ENCODE results near the gene OBSCN.

OBSCN gene

GRCh38 chr1:228289239-228289849 is 81.5 kb downstream of the OBSCN start:
- DNase-seq (ENCODE audit: low spot score) = no peak

- no peak for DNase-seq (ENCODE audit: low spot score)
Observed at GRCh38 chr1:228289996-228290881, 82.4 kb downstream of the OBSCN start.

DNA sequence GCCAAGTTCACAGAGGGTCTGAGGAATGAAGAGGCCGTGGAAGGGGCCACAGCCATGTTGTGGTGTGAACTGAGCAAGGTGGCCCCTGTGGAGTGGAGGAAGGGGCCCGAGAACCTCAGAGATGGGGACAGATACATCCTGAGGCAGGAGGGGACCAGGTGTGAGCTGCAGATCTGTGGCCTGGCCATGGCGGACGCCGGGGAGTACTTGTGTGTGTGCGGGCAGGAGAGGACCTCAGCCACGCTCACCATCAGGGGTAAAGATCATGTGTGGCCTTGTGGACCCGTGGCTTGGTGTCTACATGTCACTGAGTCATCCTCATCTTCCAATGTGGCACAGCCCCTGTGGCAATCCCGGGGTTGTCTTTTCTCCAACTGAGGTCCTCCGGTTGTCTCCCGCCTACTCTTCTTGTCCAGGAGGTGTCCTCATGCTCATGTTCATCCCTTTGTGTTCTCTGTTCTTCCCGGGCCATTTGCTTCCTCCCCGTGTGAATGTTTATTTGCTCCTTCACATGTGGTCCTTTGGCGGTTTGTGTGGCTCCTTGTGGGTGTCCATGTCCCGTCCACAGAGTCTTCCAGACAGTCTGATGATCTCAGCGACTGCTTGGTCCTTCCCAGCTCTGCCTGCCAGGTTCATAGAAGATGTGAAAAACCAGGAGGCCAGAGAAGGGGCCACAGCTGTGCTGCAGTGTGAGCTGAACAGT is 84.2 kb downstream of the OBSCN start:
- DNase-seq (ENCODE audit: low spot score) = no peak

DNA sequence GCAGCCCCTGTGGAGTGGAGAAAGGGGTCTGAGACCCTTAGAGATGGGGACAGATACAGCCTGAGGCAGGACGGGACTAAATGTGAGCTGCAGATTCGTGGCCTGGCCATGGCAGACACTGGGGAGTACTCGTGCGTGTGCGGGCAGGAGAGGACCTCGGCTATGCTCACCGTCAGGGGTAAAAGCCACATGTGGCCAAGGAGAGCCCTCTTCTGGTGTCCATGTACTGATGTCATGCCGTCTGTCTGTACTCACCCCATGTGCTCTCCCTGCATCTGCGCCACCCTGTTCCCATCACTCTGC is 84.7 kb downstream of the OBSCN start:
- DNase-seq (ENCODE audit: low spot score) = no peak

DNA sequence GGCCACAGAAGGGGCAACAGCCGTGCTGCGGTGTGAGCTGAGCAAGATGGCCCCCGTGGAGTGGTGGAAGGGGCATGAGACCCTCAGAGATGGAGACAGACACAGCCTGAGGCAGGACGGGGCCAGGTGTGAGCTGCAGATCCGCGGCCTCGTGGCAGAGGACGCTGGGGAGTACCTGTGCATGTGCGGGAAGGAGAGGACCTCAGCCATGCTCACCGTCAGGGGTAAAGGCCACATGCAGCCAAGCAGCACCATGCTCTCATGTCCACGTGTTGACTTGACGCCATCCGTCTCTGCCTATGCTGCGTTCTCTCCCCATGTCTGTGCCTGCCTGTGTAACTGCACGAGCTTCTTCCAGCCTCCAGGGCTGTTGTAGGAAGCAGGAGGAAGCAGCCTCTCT is 85.5 kb downstream of the OBSCN start:
- no peak for DNase-seq (ENCODE audit: low spot score)

DNA sequence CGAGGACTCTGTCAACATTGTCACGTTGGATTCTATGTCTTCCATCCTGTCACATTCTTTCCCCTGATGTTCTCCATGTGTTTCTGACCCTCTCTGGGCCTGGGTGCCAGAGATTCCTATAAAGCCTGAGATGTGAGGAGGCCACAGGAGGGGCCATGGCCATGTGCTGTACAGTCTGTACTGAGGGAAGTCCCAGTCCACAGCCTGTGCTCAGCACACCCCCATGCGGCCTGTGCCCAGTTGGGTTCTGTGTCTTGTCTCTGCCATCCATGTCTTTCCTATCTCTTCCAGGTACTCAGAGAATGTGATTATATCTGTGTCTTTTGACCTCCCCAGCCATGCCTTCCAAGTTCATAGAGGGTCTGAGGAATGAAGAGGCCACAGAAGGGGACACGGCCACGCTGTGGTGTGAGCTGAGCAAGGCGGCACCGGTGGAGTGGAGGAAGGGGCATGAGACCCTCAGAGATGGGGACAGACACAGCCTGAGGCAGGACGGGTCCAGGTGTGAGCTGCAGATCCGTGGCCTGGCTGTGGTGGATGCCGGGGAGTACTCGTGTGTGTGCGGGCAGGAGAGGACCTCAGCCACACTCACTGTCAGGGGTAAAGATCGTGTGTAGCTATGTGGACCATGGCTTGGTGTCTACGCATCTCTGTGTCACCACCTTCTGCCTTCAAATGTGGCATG is 86.1 kb downstream of the OBSCN start:
- DNase-seq (ENCODE audit: low spot score) = no peak

- DNase-seq (ENCODE audit: low spot score) = no peak
Observed at GRCh38 chr1:228294717-228295116, 86.9 kb downstream of the OBSCN start.

DNA sequence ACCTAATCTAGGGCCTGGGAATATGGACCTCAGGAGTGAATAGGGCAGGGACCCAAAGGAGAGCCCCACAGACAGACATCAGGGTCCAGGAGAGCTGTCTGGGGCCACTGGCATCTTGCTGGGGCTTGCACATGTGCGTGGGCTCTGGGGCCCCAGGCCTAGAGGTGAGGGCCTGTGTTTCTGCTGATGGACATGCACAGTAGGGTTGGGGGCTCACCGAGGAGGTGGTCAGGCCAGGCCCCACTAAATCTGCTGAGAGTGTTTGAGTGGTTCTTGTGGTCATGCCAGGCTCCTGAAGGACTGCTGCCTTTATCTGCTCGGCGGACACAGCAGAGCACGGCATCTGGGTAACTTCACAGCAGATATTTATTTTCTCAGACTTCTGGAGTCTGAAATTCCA is 87.4 kb downstream of the OBSCN start:
- no peak for DNase-seq (ENCODE audit: low spot score)

GRCh38 chr1:228295981-228296380 is 88.1 kb downstream of the OBSCN start:
- DNase-seq (ENCODE audit: low spot score) = no peak

DNA sequence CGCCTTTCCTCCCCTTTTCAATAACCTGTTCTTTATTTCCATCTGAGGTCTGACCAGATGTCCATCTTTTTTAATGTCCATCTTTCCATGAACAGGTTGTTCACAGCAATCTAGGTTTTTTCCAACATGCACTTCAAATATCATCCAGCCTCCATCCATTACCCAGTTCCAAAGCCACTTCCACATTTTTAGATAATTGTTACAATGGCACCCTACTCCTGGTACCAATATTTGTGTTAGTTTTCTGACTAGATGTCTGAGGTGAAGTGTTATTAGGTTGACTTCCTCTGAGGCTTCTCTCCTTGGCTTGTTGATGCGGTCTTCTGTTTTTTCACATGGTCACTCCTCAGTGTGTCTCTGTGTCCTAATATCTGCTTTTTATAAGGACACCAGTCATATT is 89.4 kb downstream of the OBSCN start:
- no peak for DNase-seq (ENCODE audit: low spot score)

GRCh38 chr1:228297822-228298221 is 90.0 kb downstream of the OBSCN start:
- DNase-seq (ENCODE audit: low spot score) = no peak

- DNase-seq (ENCODE audit: low spot score) = no peak
Observed at GRCh38 chr1:228298471-228298870, 90.6 kb downstream of the OBSCN start.

- no peak for DNase-seq (ENCODE audit: low spot score)
Observed at GRCh38 chr1:228299211-228299610, 91.4 kb downstream of the OBSCN start.

DNA sequence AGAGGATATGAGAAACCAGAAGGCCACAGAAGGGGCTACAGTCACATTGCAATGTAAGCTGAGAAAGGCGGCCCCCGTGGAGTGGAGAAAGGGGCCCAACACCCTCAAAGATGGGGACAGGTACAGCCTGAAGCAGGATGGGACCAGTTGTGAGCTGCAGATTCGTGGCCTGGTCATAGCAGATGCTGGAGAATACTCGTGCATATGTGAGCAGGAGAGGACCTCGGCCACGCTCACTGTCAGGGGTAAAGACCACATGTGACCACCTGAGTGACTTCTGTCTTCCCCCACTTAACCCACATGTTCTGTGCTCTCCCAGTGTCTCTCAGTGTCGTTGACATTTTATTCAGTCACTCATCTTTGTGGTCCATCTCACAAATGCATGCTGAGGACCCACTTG is 92.1 kb downstream of the OBSCN start:
- no peak for DNase-seq (ENCODE audit: low spot score)

DNA sequence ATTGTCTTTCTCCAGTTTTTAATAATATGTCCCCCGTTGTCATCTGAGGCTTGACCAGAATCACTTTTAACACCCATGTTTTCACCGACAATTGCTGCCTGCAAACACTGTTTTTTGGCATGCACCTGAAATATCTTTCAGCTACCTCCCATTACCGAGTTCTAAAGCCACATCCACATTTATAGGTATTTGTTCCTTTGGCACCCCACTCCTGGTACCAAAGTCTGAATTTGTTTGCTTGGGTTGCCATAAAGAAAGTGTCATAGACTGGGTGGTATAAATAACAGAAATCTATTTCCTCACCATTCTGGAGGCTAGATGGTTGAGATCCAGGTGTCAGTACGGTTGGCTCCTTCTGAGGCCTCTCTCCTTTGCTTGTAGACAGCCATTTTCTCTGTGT is 94.2 kb downstream of the OBSCN start:
- no peak for DNase-seq (ENCODE audit: low spot score)

DNA sequence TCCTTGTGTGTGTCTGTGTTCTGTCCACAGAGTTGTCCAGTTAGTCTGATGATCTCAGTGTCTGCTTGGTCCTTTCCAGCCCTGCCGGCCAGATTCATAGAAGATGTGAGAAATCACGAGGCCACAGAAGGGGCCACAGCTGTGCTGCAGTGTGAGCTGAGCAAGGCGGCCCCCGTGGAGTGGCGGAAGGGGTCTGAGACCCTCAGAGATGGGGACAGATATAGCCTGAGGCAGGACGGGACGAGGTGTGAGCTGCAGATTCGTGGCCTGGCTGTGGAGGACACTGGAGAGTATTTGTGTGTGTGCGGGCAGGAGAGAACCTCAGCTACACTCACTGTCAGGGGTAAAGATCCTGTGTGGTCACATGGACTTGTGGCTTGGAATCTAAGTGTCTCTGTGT is 95.8 kb downstream of the OBSCN start:
- DNase-seq (ENCODE audit: low spot score) = no peak

DNA sequence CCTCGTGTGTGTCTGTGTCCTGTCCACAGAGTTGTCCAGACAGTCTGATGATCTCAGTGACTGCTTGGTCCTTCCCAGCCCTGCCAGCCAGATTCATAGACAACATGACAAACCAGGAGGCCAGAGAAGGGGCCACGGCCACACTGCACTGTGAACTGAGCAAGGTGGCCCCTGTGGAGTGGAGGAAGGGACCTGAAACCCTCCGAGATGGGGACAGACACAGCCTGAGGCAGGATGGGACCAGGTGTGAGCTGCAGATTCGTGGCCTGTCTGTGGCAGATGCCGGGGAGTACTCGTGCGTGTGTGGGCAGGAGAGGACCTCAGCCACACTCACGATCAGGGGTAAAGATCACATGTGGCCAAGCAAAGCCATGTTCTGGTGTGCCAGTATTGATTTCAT is 96.4 kb downstream of the OBSCN start:
- DNase-seq (ENCODE audit: low spot score) = no peak

- no peak for DNase-seq (ENCODE audit: low spot score)
Observed at GRCh38 chr1:228304766-228305395, 97.0 kb downstream of the OBSCN start.

DNA sequence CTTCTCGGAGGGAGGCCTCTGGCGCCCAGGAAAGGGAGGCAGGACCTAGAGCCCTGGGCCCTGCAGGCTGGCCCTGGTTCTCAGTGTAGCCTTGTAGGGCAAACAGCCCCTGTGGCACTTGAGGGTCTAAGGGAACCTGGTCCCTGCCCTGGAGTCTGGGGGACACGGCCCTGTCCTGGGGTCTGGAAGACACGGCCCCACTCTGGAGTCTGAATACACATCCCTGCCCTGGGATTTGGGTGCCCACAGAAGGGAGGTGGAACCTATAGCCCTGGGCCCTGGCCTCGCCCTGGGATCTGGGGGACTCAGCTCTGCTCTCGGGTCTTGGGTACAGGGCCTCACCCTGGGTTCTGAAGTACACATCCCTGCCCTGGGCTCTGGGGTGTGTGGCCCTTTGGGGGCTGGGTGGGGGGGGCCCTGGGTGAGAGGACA is 97.9 kb downstream of the OBSCN start:
- DNase-seq (ENCODE audit: low spot score) = no peak

GRCh38 chr1:228306275-228307217 is 98.7 kb downstream of the OBSCN start:
- no peak for DNase-seq (ENCODE audit: low spot score)
